C4-2B (cell line): ENCODE data around the gene PHLDB2.

Experiments
- CTCF ChIP-seq: fragments of 450-650 bp; conservative IDR thresholded peaks from 2 replicates; pipeline ENCODE4 v1.5.1; 2017; ENCODE audit warnings: mild to moderate bottlenecking
- ZFX ChIP-seq: fragments of 450-650 bp; IDR thresholded peaks from 2 replicates; pipeline ENCODE4 v1.6.1; 2017

DNA sequence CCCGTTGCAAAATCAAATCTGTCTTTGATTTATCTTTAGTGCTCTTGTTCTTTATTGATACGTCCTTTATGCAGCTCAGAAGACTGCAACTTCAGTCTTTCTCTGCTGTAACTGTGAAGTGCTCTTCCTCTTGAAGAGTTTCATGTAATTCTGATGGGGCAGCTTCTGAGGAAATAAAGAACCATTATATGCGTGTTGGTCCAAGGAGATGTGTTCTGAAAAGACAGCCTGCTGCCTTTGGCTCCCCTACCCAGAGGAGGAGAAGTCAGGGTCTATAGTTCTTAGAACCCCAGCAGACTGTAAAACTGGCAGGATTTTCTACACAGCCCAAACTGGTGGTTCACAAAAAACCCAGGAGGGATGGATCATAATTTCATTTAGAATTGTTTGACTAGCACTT, 97.4 kb downstream of the PHLDB2 start:
- no peak for TF ChIP-seq CTCF
- TF ChIP-seq ZFX = no peak
